Measurements from ENCODE around the gene SPAG4.

Gene SPAG4

GRCh38 chr20:35660122-35660937 lies 44.7 kb downstream of the SPAG4 start:
- peak; percentile 54 to 57 for DNase-seq

GRCh38 chr20:35661053-35661452 lies 45.4 kb downstream of the SPAG4 start:
- DNase-seq, result no peak

DNA sequence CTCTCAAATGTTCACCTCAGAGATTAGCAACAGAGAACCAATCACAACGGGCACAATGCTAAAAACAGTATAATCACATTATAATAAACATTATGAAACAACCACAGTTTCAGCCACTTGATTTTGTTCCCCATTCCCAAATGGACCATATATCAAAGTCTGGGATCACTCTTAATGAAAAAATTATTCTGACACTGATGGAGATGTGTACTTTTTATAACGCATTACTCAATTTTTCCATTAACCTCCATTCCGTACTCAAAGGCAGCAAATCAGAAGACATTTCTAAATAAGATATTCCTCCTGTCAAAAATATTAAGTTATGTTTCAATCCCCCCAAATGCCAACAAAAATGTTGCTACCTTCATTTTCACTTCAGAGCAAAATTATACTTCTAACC lies 46.3 kb downstream of the SPAG4 start:
- DNase-seq, result no peak

GRCh38 chr20:35662551-35662950 lies 46.9 kb downstream of the SPAG4 start:
- DNase-seq, result no peak

DNA sequence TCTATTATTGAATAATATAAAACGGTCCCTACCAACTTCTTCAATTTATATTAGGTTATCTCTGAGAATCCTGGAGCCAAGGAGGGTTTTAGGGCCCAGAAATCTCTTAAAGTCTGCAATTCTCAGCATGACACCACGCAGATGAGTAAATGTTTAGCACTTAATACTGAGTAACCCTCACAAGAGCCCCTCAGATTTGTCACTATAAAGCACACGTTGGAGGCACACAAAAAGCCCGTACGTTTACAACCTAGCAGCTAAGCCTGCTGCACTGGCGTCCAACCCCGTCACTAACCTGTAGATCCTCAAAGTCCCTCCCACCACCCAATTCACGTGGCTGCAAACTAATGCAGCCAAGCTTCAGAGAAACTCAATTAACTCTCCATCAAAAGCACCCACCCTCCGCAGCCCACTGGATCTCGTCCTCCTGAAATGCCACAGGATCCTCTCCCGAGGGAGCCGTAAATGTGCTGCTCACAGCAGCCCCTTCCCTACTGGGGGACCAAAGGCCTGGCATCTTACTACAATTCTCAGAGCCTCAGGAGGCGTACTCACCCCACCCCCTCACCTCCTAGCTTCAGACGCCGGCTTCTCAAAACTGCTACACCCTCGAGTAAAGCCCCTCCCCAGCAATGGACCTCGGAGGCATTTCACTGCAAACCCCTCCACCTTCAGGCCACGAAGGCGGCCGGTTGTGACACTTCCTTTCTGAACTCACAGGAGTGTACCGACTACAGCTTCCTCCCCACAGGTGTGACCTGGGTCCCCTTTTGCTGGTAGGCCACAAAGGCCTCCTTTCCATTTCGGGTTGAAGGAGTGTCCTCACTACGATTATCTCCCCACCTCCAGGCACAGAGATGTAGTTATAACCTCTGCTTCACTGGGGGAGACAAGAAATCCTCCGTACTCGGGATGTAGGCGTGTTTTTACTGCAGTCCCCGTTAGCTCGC lies 48.2 kb downstream of the SPAG4 start:
- peak; percentile 56 to 65 for DNase-seq

- DNase-seq, result peak; percentile 90 to 94
Observed at GRCh38 chr20:35664466-35665206, 49.0 kb downstream of the SPAG4 start, which contains the start of the genes CPNE1 and RBM12. TSS of gene CPNE1 (minus strand) at chr20:35664900. CDS start at chr20:35632923, 31,977 bp downstream. TSS of gene RBM12 (minus strand) at chr20:35664900. CDS start at chr20:35655322, 9,578 bp downstream.

DNA sequence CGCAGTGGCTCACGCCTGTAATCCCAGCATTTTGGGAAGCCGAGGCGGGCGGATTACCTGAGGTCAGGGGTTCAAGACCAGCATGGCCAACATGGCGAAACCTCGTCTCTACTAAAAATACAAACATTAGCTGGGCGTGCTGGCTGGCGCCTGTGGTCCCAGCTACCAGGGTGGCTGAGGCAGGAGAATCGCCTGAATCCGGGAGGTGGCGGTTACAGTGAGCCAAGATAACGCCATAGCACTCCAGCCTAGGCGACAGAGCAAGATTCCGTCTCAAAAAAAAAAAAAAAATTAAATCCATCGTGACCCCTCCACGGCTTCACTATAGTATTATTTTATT lies 50.3 kb downstream of the SPAG4 start:
- DNase-seq, result no peak

GRCh38 chr20:35669221-35669620 lies 53.6 kb downstream of the SPAG4 start:
- DNase-seq, result no peak

DNA sequence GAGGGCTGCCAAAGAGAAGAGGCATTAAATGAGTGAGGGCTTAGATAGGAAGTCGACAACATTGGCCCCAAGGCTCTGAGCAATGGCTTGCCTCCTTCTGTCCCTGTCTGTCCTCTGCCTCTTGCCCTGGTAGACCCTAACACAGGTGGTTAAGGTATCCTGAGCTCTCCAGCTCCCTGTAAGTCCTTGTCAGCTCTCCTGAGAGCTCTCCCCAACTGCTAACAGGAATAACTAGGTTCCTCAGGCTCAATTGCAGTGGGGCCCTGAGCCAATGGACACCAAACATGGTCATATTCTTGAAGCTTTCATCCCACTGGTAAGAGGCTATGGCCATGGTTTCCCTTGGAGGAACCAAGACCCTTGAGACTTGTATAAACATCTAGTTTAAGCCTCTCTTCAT lies 54.1 kb downstream of the SPAG4 start:
- DNase-seq, result no peak
